GM23338 (cell line): ENCODE data around the gene AP4E1. TPM values are rescaled to one million over a fixed set of nuclear protein-coding genes. Genes with fewer than 3 reads are reported as not detected.

Experiments
- ATAC-seq: fragments of 200-7000 bp; cut with Tn5 transposase; 3 replicates; pipeline ENCODE4 v1.9.1; 2020
- DNase-seq: peaks from one replicate; pipeline ENCODE4 v3.0.0-alpha.2; 2015; ENCODE audit warnings: low spot score
- H2AFZ ChIP-seq: fragments of 200-600 bp; sonication (generic); 2 replicates; pipeline ENCODE4 v1.8.0; 2016; ENCODE audit warnings: antibody characterized with exemption, mild to moderate bottlenecking, moderate library complexity
- H3F3A ChIP-seq: fragments of 200-600 bp; sonication (generic); replicated peaks from 2 replicates; pipeline ENCODE4 v1.8.0; 2017; ENCODE audit warnings: antibody characterized with exemption, mixed run types, low read depth
- H3K27ac ChIP-seq: fragments of 200-600 bp; sonication (generic); 2 replicates; pipeline ENCODE4 v1.6.1; 2016; ENCODE audit warnings: low read depth
- H3K27me3 ChIP-seq: fragments of 200-600 bp; sonication (generic); 2 replicates; pipeline ENCODE4 v1.8.0; 2016; ENCODE audit warnings: mild to moderate bottlenecking, mixed run types, moderate library complexity; ENCODE audit not compliant: insufficient read depth
- H3K36me3 ChIP-seq: fragments of 200-600 bp; sonication (generic); 2 replicates; pipeline ENCODE4 v1.8.0; 2016; ENCODE audit warnings: mild to moderate bottlenecking; ENCODE audit not compliant: insufficient read depth
- H3K4me1 ChIP-seq: fragments of 200-600 bp; sonication (generic); 2 replicates; pipeline ENCODE4 v1.8.0; 2016; ENCODE audit warnings: mild to moderate bottlenecking, moderate library complexity; ENCODE audit not compliant: insufficient read depth
- H3K4me2 ChIP-seq: fragments of 200-600 bp; sonication (generic); 2 replicates; pipeline ENCODE4 v1.7.1; 2017; ENCODE audit warnings: mixed run types
- H3K4me3 ChIP-seq: fragments of 200-600 bp; sonication (generic); 2 replicates; pipeline ENCODE4 v1.6.1; 2016; ENCODE audit warnings: mixed run types
- H3K79me2 ChIP-seq: fragments of 200-600 bp; sonication (generic); replicated peaks from 2 replicates; pipeline ENCODE4 v1.8.0; 2017; ENCODE audit warnings: mild to moderate bottlenecking; ENCODE audit not compliant: insufficient read depth
- H3K9me2 ChIP-seq: fragments of 200-600 bp; sonication (generic); 2 replicates; pipeline ENCODE4 v1.8.0; 2017; ENCODE audit not compliant: insufficient read depth
- H4K20me1 ChIP-seq: fragments of 200-600 bp; sonication (generic); replicated peaks from 2 replicates; pipeline ENCODE4 v1.8.0; 2017; ENCODE audit warnings: mild to moderate bottlenecking; ENCODE audit not compliant: insufficient read depth
- H3K27ac Mint-ChIP-seq: 2 replicates; pipeline ENCODE4 v1.8.0; 2020; ENCODE audit warnings: inconsistent platforms, mild to moderate bottlenecking, moderate library complexity, mixed read lengths
- H3K27me3 Mint-ChIP-seq: 3 replicates; pipeline ENCODE4 v1.8.0; 2022; ENCODE audit warnings: low read depth, mild to moderate bottlenecking, moderate library complexity, mixed read lengths, inconsistent platforms; ENCODE audit not compliant: insufficient read depth, poor library complexity
- H3K36me3 Mint-ChIP-seq: 3 replicates; pipeline ENCODE4 v1.8.0; 2021; ENCODE audit warnings: low read depth, mild to moderate bottlenecking, inconsistent platforms, moderate library complexity, mixed read lengths
- H3K4me1 Mint-ChIP-seq: 3 replicates; pipeline ENCODE4 v1.8.0; 2020; ENCODE audit warnings: mild to moderate bottlenecking, inconsistent platforms, mixed read lengths
- H3K4me3 Mint-ChIP-seq: 3 replicates; pipeline ENCODE4 v1.8.0; 2021; ENCODE audit warnings: moderate library complexity, mild to moderate bottlenecking, inconsistent platforms, mixed read lengths
- H3K9me3 Mint-ChIP-seq: 3 replicates; pipeline ENCODE4 v1.8.0; 2020; ENCODE audit warnings: moderate library complexity, mild to moderate bottlenecking, inconsistent platforms, mixed read lengths
- CREB1 ChIP-seq: fragments of 250-450 bp; sonication (Bioruptor Pico); IDR thresholded peaks from 2 replicates; pipeline ENCODE4 v1.5.0; 2020; ENCODE audit warnings: low read depth, mild to moderate bottlenecking, moderate library complexity
- EZH2 ChIP-seq: fragments of 200-600 bp; sonication (generic); IDR thresholded peaks from one replicate; pipeline ENCODE4 v1.8.0; 2017; ENCODE audit warnings: antibody characterized with exemption, mild to moderate bottlenecking, low read depth; ENCODE audit not compliant: unreplicated experiment
- EZH2phosphoT487 ChIP-seq: fragments of 200-600 bp; sonication (generic); IDR thresholded peaks from one replicate; pipeline ENCODE4 v1.8.1; 2018; ENCODE audit warnings: antibody characterized with exemption; ENCODE audit not compliant: unreplicated experiment
- JUNB ChIP-seq: IDR thresholded peaks from one replicate; pipeline ENCODE4 v1.6.1; 2016; ENCODE audit warnings: antibody characterized with exemption; ENCODE audit not compliant: unreplicated experiment
- NANOG ChIP-seq: IDR thresholded peaks from 2 replicates; pipeline ENCODE4 v1.6.1; 2016; ENCODE audit warnings: antibody characterized with exemption, borderline replicate concordance
- POLR2AphosphoS5 ChIP-seq: IDR thresholded peaks from 2 replicates; pipeline ENCODE4 v1.6.1; 2016; ENCODE audit warnings: antibody characterized with exemption, low read depth
- STAT1 ChIP-seq: IDR thresholded peaks from one replicate; pipeline ENCODE4 v1.6.1; 2016; ENCODE audit warnings: antibody characterized with exemption; ENCODE audit not compliant: unreplicated experiment
- ZNF114 ChIP-seq: fragments of 250-450 bp; sonication (Bioruptor Pico); IDR thresholded peaks from 2 replicates; pipeline ENCODE4 v1.5.0; 2020; ENCODE audit warnings: mild to moderate bottlenecking, moderate library complexity
- ZNF331 ChIP-seq: fragments of 250-450 bp; sonication (Bioruptor Pico); IDR thresholded peaks from 2 replicates; pipeline ENCODE4 v1.5.0; 2020; ENCODE audit warnings: low read depth, mild to moderate bottlenecking, moderate library complexity
- polyA plus RNA-seq: library from polyadenylated mRNA; unstranded; fragments of >200 nt; fragmentation: Nextera tagmentation; extraction: Ambion mirVana; gene quantifications from 2 replicates; pipeline ENCODE4 v1.2.1, GENCODE V29; 2016
- total RNA-seq: library from RNA; depleted of rRNA; stranded (reverse); fragments of >200 nt; shearing (Covaris generic); gene quantifications from 2 replicates; pipeline ENCODE4 v1.2.3, GENCODE V29; 2014
- TF ChIP-seq, protein P1 (sequence below): IDR thresholded peaks from 2 replicates; pipeline ENCODE4 v1.6.1; 2016; ENCODE audit warnings: antibody characterized with exemption
- TF ChIP-seq, protein P2 (sequence below): IDR thresholded peaks from one replicate; pipeline ENCODE4 v1.6.1; 2018; ENCODE audit warnings: antibody characterized with exemption; ENCODE audit not compliant: unreplicated experiment
- TF ChIP-seq, protein P3 (sequence below), 2 experiments: fragments of 200-600 bp in 1 of 2; sonication (generic) in 1 of 2; conservative IDR thresholded peaks; 2 replicates each; pipeline versions ENCODE4 v1.5.1 to v1.6.1; 2016 to 2017; ENCODE audit warnings: antibody characterized with exemption in 2 of 2, low read depth in 2 of 2, mild to moderate bottlenecking in 2 of 2, moderate library complexity in 1 of 2
- TF ChIP-seq, protein P4 (sequence below): fragments of 250-450 bp; sonication (Bioruptor Pico); IDR thresholded peaks from 2 replicates; pipeline ENCODE4 v1.5.0; 2020; ENCODE audit warnings: mild to moderate bottlenecking, moderate library complexity

The AP4E1 gene
- total and polyA plus RNA-seq, 2 experiments from 2014 or later = 4.4 to 15.4 TPM

DNA sequence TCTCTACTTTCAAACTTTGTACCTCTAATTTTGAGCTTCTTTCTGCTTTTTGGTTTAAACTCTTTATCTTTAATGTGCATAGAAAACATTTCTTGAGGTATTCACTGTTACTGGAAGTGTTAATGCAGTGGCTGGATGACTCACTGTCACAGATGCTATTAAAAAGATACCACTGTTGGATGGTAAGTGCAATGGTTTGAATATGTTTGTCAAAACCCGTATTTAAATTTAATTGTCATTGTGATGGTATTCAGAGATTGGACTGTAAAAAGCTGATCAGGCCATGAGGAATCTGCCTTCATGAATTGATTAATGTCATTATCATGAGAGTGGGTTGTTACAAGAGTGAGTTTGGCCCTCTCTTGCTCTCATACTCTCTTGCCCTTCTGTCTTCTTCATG is 70.6 kb downstream of the AP4E1 start:
- Histone ChIP-seq H3K27me3 (no peaks in the 10 kb centered on the region), H3K9me2 (peaks cover 4% of the 10 kb centered on the region; the same call in 1 of the 2 replicates), H3K4me2 (no peak overlapping the region), H3F3A (no peaks in the 10 kb centered on the region), H3K4me3 (no peak overlapping the region), H3K27ac (no peak overlapping the region), H3K36me3 (no peaks in the 10 kb centered on the region), H3K79me2 (no peaks in the 10 kb centered on the region), H3K4me1 (no peaks in the 10 kb centered on the region), H2AFZ (no peak overlapping the region), H4K20me1 (no peaks in the 10 kb centered on the region; the same call in 1 of the 2 replicates)
- H3K36me3 Mint-ChIP-seq = peaks cover 5% of the 10 kb centered on the region
- no peaks in the 10 kb centered on the region for H3K4me1 Mint-ChIP-seq
- no peak for ATAC-seq
- no peaks in the 10 kb centered on the region for H3K27me3 Mint-ChIP-seq
- H3K4me3 Mint-ChIP-seq = no peak overlapping the region
- no peaks in the 10 kb centered on the region for H3K9me3 Mint-ChIP-seq
- no peak overlapping the region for H3K27ac Mint-ChIP-seq
- no peak for DNase-seq
- no peak for TF ChIP-seq CREB1 (CRISPR knock-in tag)
- TF ChIP-seq, protein P1, sequence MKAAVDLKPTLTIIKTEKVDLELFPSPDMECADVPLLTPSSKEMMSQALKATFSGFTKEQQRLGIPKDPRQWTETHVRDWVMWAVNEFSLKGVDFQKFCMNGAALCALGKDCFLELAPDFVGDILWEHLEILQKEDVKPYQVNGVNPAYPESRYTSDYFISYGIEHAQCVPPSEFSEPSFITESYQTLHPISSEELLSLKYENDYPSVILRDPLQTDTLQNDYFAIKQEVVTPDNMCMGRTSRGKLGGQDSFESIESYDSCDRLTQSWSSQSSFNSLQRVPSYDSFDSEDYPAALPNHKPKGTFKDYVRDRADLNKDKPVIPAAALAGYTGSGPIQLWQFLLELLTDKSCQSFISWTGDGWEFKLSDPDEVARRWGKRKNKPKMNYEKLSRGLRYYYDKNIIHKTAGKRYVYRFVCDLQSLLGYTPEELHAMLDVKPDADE = no peak
- no peak for TF ChIP-seq STAT1
- no peak for TF ChIP-seq EZH2phosphoT487
- no peak for TF ChIP-seq ZNF331 (CRISPR knock-in tag)
- no peak for TF ChIP-seq JUNB
- no peak for TF ChIP-seq NANOG
- TF ChIP-seq, protein P2, sequence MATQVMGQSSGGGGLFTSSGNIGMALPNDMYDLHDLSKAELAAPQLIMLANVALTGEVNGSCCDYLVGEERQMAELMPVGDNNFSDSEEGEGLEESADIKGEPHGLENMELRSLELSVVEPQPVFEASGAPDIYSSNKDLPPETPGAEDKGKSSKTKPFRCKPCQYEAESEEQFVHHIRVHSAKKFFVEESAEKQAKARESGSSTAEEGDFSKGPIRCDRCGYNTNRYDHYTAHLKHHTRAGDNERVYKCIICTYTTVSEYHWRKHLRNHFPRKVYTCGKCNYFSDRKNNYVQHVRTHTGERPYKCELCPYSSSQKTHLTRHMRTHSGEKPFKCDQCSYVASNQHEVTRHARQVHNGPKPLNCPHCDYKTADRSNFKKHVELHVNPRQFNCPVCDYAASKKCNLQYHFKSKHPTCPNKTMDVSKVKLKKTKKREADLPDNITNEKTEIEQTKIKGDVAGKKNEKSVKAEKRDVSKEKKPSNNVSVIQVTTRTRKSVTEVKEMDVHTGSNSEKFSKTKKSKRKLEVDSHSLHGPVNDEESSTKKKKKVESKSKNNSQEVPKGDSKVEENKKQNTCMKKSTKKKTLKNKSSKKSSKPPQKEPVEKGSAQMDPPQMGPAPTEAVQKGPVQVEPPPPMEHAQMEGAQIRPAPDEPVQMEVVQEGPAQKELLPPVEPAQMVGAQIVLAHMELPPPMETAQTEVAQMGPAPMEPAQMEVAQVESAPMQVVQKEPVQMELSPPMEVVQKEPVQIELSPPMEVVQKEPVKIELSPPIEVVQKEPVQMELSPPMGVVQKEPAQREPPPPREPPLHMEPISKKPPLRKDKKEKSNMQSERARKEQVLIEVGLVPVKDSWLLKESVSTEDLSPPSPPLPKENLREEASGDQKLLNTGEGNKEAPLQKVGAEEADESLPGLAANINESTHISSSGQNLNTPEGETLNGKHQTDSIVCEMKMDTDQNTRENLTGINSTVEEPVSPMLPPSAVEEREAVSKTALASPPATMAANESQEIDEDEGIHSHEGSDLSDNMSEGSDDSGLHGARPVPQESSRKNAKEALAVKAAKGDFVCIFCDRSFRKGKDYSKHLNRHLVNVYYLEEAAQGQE = no peak
- TF ChIP-seq, protein P3, sequence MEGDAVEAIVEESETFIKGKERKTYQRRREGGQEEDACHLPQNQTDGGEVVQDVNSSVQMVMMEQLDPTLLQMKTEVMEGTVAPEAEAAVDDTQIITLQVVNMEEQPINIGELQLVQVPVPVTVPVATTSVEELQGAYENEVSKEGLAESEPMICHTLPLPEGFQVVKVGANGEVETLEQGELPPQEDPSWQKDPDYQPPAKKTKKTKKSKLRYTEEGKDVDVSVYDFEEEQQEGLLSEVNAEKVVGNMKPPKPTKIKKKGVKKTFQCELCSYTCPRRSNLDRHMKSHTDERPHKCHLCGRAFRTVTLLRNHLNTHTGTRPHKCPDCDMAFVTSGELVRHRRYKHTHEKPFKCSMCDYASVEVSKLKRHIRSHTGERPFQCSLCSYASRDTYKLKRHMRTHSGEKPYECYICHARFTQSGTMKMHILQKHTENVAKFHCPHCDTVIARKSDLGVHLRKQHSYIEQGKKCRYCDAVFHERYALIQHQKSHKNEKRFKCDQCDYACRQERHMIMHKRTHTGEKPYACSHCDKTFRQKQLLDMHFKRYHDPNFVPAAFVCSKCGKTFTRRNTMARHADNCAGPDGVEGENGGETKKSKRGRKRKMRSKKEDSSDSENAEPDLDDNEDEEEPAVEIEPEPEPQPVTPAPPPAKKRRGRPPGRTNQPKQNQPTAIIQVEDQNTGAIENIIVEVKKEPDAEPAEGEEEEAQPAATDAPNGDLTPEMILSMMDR (conservative IDR thresholded peaks at IDR 0.05; ENCODE audit: low read depth in 2 of 2) = no peak
- TF ChIP-seq, protein P4, sequence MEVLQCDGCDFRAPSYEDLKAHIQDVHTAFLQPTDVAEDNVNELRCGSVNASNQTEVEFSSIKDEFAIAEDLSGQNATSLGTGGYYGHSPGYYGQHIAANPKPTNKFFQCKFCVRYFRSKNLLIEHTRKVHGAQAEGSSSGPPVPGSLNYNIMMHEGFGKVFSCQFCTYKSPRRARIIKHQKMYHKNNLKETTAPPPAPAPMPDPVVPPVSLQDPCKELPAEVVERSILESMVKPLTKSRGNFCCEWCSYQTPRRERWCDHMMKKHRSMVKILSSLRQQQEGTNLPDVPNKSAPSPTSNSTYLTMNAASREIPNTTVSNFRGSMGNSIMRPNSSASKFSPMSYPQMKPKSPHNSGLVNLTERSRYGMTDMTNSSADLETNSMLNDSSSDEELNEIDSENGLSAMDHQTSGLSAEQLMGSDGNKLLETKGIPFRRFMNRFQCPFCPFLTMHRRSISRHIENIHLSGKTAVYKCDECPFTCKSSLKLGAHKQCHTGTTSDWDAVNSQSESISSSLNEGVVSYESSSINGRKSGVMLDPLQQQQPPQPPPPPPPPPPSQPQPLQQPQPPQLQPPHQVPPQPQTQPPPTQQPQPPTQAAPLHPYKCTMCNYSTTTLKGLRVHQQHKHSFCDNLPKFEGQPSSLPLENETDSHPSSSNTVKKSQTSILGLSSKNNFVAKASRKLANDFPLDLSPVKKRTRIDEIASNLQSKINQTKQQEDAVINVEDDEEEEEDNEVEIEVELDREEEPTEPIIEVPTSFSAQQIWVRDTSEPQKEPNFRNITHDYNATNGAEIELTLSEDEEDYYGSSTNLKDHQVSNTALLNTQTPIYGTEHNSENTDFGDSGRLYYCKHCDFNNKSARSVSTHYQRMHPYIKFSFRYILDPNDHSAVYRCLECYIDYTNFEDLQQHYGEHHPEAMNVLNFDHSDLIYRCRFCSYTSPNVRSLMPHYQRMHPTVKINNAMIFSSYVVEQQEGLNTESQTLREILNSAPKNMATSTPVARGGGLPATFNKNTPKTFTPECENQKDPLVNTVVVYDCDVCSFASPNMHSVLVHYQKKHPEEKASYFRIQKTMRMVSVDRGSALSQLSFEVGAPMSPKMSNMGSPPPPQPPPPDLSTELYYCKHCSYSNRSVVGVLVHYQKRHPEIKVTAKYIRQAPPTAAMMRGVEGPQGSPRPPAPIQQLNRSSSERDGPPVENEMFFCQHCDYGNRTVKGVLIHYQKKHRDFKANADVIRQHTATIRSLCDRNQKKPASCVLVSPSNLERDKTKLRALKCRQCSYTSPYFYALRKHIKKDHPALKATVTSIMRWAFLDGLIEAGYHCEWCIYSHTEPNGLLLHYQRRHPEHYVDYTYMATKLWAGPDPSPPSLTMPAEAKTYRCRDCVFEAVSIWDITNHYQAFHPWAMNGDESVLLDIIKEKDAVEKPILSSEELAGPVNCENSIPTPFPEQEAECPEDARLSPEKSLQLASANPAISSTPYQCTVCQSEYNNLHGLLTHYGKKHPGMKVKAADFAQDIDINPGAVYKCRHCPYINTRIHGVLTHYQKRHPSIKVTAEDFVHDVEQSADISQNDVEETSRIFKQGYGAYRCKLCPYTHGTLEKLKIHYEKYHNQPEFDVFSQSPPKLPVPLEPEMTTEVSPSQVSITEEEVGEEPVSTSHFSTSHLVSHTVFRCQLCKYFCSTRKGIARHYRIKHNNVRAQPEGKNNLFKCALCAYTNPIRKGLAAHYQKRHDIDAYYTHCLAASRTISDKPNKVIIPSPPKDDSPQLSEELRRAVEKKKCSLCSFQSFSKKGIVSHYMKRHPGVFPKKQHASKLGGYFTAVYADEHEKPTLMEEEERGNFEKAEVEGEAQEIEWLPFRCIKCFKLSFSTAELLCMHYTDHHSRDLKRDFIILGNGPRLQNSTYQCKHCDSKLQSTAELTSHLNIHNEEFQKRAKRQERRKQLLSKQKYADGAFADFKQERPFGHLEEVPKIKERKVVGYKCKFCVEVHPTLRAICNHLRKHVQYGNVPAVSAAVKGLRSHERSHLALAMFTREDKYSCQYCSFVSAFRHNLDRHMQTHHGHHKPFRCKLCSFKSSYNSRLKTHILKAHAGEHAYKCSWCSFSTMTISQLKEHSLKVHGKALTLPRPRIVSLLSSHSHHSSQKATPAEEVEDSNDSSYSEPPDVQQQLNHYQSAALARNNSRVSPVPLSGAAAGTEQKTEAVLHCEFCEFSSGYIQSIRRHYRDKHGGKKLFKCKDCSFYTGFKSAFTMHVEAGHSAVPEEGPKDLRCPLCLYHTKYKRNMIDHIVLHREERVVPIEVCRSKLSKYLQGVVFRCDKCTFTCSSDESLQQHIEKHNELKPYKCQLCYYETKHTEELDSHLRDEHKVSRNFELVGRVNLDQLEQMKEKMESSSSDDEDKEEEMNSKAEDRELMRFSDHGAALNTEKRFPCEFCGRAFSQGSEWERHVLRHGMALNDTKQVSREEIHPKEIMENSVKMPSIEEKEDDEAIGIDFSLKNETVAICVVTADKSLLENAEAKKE = no peak
- TF ChIP-seq POLR2AphosphoS5 = no peak
- no peak for TF ChIP-seq ZNF114 (CRISPR knock-in tag)
- TF ChIP-seq EZH2 = no peak
